ENCODE measurements around the gene CACNA2D2. TPM values are rescaled to one million over a fixed set of nuclear protein-coding genes. Genes with fewer than 3 reads are reported as not detected.

Gene CACNA2D2
- total and polyA plus RNA-seq, 2 of the 13 experiments (the other 11 are each of a cell fraction or from before 2014, with no cell fraction given): not detected

DNA sequence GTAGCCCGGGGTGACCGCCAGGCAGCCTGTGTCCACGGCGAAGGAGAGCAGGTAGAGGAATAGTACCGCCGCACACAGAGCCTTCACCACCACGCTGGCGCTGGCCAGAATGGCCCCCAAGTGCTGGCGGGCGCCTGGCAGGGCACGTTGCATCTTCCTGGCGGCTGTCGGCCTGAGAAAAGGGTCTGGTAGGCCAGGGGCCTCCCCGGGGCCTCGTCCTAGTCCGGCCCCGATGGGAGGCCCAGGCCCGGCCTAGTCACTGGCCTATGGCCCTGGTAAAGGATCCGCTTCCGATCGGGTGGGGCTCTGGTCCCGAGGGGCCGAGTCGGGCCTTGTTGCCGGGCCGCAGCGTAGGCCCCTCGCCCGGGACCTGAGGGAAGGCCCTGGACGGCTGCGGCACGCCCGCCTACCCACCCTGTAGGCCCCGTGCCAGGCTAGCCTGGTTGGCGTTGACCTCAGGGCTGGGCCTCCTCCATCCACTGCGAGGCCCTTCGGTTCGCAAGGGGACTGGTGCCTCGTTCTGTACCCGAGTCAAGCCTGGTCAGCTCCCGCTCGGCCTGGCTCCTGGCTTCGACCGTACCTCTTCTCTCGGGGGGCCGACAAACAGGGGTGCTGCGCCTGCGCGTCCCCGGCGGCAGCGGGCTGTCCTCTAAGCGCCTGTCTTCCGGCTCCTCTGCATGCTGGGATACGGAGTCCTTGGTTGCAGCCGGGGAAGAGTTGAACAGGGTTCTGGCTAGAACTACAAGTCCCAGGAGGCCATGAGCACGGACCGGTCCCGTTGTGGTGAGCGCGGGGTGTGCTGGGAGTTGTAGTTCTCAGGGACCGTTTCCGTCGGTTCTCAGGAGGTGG, 144.3 kb downstream of the CACNA2D2 start, which contains the start of gene TMEM115:
Gene TMEM115 (minus strand): TSS at position 611 of the 849 bp plus-strand sequence. CDS start 458 bp downstream, at position 153.
- peak within 1 kb of the TSS; percentile 67 for H2AFZ ChIP-seq (ENCODE audit: low read length)
- H3K27ac ChIP-seq (ENCODE audit: extremely low read length, insufficient read depth, low read length): peak within 1 kb of the TSS; percentile 66
- FAIRE-seq (peak; percentile 96), DNase-seq (ENCODE audit: low spot score) (peak; percentile 97), ATAC-seq (peak; percentile 97)
- in situ Hi-C loops (cut with HindIII; ENCODE audit: extremely low pct_ligation_motif_present, low pct_unique_long_range_greater_than_20kb): no loop called here
- peaks cover 37% of the 10 kb centered on the region for H3K4me1 ChIP-seq (ENCODE audit: insufficient read depth, low read length)
- H3K4me3 ChIP-seq (replicated peaks in 1 of 3; ENCODE audit: insufficient read depth in 1 of 3, low read depth in 2 of 3, low read length in 3 of 3): peak within 1 kb of the TSS; percentile 76 to 91 (median 88)
- H3K27me3 ChIP-seq (ENCODE audit: control insufficient read depth in 1 of 2, insufficient read depth in 2 of 2, low read length in 2 of 2): peaks cover 3 to 15% of the 10 kb centered on the region in 2 experiments; a peak in 2 of 5 replicates
- intact Hi-C loops (cut with micrococcal nuclease; ENCODE audit: unreplicated experiment): no loop called here
- BruUV-seq (replicated peaks): TSS peak; percentile 70
- peak within 1 kb of the TSS; percentile 94 for H3K4me2 ChIP-seq (ENCODE audit: low read depth, low read length)
- H3K79me2 ChIP-seq (ENCODE audit: insufficient read depth, low read length): peaks cover 39% of the 10 kb centered on the region
- no peaks in the 10 kb centered on the region for H3K9me3 ChIP-seq (ENCODE audit: low read length)
- H4K20me1 ChIP-seq (ENCODE audit: insufficient read depth, low read length): peaks cover 25% of the 10 kb centered on the region
- peak within 1 kb of the TSS; percentile 91 for H3K9ac ChIP-seq (ENCODE audit: insufficient read depth, low read depth, low read length)
- CTCF ChIA-PET (ENCODE audit: low intra/inter-chr PET ratio, low total read pairs): no interaction called here
- WGBS (ENCODE audit: low lambda C conversion rate): 0% methylated on average over 10 of the region's 64 CpGs
- peaks cover 6 to 20% of the 10 kb centered on the region in 2 experiments; a peak in 4 of 5 replicates for H3K36me3 ChIP-seq (replicated peaks in 1 of 2; ENCODE audit: control insufficient read depth in 1 of 2, insufficient read depth in 2 of 2, low read length in 2 of 2)
- POLR2A ChIA-PET: interaction anchor here (1.0 to 1.2 kb wide), 2 partner anchors 9 to 22 kb away, joined by 3 to 10 read pairs; partner anchors contain the start of genes CYB561D2 and NPRL2
- TF ChIP-seq U2AF1 (optimal IDR thresholded peaks at IDR 0.05; ENCODE audit: low read depth, low read length) (peak; percentile 52), MYNN (CRISPR knock-in tag; IDR thresholded peaks at IDR 0.05; ENCODE audit: low read depth) (no peak), ZNF878 (CRISPR knock-in tag; IDR thresholded peaks at IDR 0.05) (no peak), NFIB (CRISPR knock-in tag; IDR thresholded peaks at IDR 0.05; ENCODE audit: borderline replicate concordance) (no peak), ZMYM2 (CRISPR knock-in tag; IDR thresholded peaks at IDR 0.05) (no peak), ZSCAN21 (CRISPR knock-in tag; IDR thresholded peaks at IDR 0.05; ENCODE audit: borderline replicate concordance) (peak; percentile 77; the same call in 1 of the 2 replicates)
- TF ChIP-seq, protein P1, sequence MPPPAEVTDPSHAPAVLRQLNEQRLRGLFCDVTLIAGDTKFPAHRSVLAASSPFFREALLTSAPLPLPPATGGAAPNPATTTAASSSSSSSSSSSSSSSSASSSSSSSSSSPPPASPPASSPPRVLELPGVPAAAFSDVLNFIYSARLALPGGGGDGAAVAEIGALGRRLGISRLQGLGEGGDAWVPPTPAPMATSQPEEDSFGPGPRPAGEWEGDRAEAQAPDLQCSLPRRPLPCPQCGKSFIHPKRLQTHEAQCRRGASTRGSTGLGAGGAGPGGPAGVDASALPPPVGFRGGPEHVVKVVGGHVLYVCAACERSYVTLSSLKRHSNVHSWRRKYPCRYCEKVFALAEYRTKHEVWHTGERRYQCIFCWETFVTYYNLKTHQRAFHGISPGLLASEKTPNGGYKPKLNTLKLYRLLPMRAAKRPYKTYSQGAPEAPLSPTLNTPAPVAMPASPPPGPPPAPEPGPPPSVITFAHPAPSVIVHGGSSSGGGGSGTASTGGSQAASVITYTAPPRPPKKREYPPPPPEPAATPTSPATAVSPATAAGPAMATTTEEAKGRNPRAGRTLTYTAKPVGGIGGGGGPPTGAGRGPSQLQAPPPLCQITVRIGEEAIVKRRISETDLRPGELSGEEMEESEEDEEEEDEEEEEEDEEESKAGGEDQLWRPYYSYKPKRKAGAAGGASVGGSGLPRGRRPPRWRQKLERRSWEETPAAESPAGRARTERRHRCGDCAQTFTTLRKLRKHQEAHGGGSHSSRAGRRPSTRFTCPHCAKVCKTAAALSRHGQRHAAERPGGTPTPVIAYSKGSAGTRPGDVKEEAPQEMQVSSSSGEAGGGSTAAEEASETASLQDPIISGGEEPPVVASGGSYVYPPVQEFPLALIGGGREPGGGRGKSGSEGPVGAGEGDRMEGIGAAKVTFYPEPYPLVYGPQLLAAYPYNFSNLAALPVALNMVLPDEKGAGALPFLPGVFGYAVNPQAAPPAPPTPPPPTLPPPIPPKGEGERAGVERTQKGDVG (CRISPR knock-in tag; IDR thresholded peaks at IDR 0.05; ENCODE audit: borderline replicate concordance): no peak
- TF ChIP-seq, protein P2, sequence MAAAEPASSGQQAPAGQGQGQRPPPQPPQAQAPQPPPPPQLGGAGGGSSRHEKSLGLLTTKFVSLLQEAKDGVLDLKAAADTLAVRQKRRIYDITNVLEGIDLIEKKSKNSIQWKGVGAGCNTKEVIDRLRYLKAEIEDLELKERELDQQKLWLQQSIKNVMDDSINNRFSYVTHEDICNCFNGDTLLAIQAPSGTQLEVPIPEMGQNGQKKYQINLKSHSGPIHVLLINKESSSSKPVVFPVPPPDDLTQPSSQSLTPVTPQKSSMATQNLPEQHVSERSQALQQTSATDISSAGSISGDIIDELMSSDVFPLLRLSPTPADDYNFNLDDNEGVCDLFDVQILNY (CRISPR knock-in tag; conservative IDR thresholded peaks at IDR 0.05): 0 out of 2 replicates have a peak, but pooled peaks have one; percentile 49
- TF ChIP-seq, protein P3, sequence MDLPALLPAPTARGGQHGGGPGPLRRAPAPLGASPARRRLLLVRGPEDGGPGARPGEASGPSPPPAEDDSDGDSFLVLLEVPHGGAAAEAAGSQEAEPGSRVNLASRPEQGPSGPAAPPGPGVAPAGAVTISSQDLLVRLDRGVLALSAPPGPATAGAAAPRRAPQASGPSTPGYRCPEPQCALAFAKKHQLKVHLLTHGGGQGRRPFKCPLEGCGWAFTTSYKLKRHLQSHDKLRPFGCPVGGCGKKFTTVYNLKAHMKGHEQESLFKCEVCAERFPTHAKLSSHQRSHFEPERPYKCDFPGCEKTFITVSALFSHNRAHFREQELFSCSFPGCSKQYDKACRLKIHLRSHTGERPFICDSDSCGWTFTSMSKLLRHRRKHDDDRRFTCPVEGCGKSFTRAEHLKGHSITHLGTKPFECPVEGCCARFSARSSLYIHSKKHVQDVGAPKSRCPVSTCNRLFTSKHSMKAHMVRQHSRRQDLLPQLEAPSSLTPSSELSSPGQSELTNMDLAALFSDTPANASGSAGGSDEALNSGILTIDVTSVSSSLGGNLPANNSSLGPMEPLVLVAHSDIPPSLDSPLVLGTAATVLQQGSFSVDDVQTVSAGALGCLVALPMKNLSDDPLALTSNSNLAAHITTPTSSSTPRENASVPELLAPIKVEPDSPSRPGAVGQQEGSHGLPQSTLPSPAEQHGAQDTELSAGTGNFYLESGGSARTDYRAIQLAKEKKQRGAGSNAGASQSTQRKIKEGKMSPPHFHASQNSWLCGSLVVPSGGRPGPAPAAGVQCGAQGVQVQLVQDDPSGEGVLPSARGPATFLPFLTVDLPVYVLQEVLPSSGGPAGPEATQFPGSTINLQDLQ (CRISPR knock-in tag; IDR thresholded peaks at IDR 0.05): no peak
- TF ChIP-seq, protein P4, sequence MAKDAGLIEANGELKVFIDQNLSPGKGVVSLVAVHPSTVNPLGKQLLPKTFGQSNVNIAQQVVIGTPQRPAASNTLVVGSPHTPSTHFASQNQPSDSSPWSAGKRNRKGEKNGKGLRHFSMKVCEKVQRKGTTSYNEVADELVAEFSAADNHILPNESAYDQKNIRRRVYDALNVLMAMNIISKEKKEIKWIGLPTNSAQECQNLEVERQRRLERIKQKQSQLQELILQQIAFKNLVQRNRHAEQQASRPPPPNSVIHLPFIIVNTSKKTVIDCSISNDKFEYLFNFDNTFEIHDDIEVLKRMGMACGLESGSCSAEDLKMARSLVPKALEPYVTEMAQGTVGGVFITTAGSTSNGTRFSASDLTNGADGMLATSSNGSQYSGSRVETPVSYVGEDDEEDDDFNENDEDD (CRISPR knock-in tag; IDR thresholded peaks at IDR 0.05; ENCODE audit: borderline replicate concordance): peak; percentile 40; the same call in 1 of the 2 replicates
- TF ChIP-seq, protein P5, sequence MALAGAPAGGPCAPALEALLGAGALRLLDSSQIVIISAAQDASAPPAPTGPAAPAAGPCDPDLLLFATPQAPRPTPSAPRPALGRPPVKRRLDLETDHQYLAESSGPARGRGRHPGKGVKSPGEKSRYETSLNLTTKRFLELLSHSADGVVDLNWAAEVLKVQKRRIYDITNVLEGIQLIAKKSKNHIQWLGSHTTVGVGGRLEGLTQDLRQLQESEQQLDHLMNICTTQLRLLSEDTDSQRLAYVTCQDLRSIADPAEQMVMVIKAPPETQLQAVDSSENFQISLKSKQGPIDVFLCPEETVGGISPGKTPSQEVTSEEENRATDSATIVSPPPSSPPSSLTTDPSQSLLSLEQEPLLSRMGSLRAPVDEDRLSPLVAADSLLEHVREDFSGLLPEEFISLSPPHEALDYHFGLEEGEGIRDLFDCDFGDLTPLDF (CRISPR knock-in tag; IDR thresholded peaks at IDR 0.05): no peak

Data from HepG2 (cell line).